Lower leg skin (tissue), 4 donors: Measurements from ENCODE around the gene ELK1. TPM values are rescaled to one million over a fixed set of nuclear protein-coding genes. Genes with fewer than 3 reads are reported as not detected.

ENCODE experiments used
- DNase-seq, 2 donors: peaks; one replicate each; pipeline ENCODE4 v3.0.0-alpha.2; 2019; ENCODE audit warnings: low spot score in 2 of 2
- H3K4me3 ChIP-seq: fragments of 200-600 bp; sonication (generic); 2 replicates; pipeline ENCODE4 v1.5.1; 2017; ENCODE audit warnings: mild to moderate bottlenecking, low read depth; ENCODE audit not compliant: poor library complexity, severe bottlenecking
- POLR2A ChIP-seq, 2 donors: fragments of 450-650 bp; IDR thresholded peaks; one replicate each; pipeline ENCODE4 v1.6.1; 2016 to 2017; ENCODE audit warnings: antibody characterized with exemption in 2 of 2, mild to moderate bottlenecking in 1 of 2, moderate library complexity in 1 of 2
- WGBS, 2 donors: methylation state at CpG; one replicate each; pipeline ENCODE4 v1.1.5; 2018; 5-methylcytosine and 5-hydroxymethylcytosine counted together
- intact Hi-C: fragments of 100-400 bp; cut with DNase I; formaldehyde crosslinking; loops from one replicate; pipeline ENCODE4 v1.15.0; 2023; ENCODE audit warnings: low total_unique reads
- total RNA-seq, 4 donors: library from RNA; depleted of rRNA; stranded (reverse); fragments of >200 nt; gene quantifications; one replicate each; pipeline ENCODE4 v1.1.0, GENCODE V29; 2016
- TF ChIP-seq, protein P1 (sequence below), 3 donors: fragments of 450-650 bp; IDR thresholded peaks; one replicate each; pipeline ENCODE4 v1.5.1; 2016; ENCODE audit warnings: antibody characterized with exemption in 3 of 3, mild to moderate bottlenecking in 3 of 3, moderate library complexity in 2 of 3

Gene ELK1
- total RNA-seq, 4 donors from 2014 or later, result 19.7 to 28.4 (median 25.5) TPM

DNA sequence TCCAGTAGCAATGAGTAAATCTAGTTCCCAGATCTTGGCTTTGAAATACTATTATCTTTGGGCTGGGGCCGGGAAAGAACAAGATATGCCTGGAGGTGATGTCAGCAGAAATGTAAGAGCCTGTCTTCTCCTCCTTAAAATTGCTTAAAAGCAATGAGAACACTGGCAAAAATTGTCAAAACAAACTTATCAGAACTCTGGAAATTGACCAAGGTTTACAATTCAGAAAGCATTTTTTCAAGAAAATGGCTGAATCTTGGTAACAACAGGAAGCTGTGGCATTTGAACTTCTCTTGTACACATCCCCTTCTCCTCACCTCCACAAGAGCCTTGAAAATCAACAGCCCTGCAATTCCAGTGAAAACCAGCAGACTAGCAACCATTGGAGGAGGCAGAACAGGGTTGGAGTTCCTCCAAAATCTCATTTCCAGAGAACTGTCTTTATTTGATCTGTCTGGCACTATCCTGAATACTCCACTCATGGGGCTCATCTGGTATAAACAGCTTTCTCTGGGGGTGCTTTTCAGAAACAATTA, 54.6 kb downstream of the ELK1 start:
- DNase-seq, result no peak

DNA sequence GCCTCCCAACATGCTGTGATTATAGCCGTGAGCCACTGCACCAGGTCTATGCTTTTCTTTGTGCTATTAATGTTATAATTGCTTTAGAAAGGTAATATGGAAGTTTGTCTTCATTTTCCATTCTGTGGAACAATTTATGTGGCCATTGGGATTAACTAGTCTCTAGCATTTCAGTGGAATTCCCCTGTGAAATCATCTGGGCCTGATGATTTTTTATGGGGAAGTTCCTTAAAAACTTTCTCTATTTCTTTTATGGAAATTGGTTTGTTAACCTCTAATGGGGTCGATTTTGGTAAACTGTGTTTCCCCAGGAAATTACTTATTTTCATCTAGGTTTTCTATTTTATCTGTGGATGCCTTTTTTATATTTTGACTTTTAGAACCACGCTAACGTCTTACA, 56.8 kb downstream of the ELK1 start:
- WGBS, 2 donors, result 64 to 75% methylated on average over 4 of the region's 4 CpGs
- intact Hi-C loops, result no loop called here
- no peak for TF ChIP-seq POLR2A (IDR thresholded peaks at IDR 0.05)
- TF ChIP-seq, protein P1, sequence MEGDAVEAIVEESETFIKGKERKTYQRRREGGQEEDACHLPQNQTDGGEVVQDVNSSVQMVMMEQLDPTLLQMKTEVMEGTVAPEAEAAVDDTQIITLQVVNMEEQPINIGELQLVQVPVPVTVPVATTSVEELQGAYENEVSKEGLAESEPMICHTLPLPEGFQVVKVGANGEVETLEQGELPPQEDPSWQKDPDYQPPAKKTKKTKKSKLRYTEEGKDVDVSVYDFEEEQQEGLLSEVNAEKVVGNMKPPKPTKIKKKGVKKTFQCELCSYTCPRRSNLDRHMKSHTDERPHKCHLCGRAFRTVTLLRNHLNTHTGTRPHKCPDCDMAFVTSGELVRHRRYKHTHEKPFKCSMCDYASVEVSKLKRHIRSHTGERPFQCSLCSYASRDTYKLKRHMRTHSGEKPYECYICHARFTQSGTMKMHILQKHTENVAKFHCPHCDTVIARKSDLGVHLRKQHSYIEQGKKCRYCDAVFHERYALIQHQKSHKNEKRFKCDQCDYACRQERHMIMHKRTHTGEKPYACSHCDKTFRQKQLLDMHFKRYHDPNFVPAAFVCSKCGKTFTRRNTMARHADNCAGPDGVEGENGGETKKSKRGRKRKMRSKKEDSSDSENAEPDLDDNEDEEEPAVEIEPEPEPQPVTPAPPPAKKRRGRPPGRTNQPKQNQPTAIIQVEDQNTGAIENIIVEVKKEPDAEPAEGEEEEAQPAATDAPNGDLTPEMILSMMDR (IDR thresholded peaks at IDR 0.05), result no peak

More for the DNA sequence above, 54.6 kb downstream of the ELK1 start:
- no peak for TF ChIP-seq POLR2A (IDR thresholded peaks at IDR 0.05)
- TF ChIP-seq, protein P1 (IDR thresholded peaks at IDR 0.05), result no peak
- 38 to 66% methylated on average over 1 of the region's 1 CpG for WGBS, 2 donors
- intact Hi-C loops, result no loop called here
- H3K4me3 ChIP-seq, result no peak overlapping the region

DNA sequence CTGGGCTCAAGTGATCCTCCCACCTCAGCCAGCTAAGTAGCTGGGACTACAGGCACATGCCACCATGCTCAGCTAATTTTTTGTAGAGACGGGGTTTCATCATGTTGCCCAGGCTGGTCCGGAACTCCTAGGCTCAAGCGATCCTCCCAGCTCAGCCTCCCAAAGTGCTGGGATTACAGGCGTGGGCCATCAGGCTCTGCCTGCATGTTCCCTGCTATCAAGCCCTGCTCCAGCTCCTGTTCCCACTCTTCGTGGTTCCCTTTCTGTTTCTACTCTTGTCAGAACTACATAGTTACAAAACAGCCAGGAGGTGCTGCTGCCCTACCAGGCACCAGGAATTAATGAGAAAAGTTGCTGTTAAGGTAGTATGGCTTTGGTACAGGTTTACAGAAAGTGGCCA, 59.4 kb downstream of the ELK1 start:
- intact Hi-C loops, result no loop called here
- DNase-seq, result peak in 1 of 2 donors; percentile 46
- WGBS, 2 donors, result 85 to 86% methylated on average over 5 of the region's 5 CpGs
- no peak overlapping the region for H3K4me3 ChIP-seq
- TF ChIP-seq, protein P1 (IDR thresholded peaks at IDR 0.05), result no peak
- TF ChIP-seq POLR2A (IDR thresholded peaks at IDR 0.05), result no peak

More for the DNA sequence above, 56.8 kb downstream of the ELK1 start:
- no peak overlapping the region for H3K4me3 ChIP-seq
- DNase-seq, result no peak

DNA sequence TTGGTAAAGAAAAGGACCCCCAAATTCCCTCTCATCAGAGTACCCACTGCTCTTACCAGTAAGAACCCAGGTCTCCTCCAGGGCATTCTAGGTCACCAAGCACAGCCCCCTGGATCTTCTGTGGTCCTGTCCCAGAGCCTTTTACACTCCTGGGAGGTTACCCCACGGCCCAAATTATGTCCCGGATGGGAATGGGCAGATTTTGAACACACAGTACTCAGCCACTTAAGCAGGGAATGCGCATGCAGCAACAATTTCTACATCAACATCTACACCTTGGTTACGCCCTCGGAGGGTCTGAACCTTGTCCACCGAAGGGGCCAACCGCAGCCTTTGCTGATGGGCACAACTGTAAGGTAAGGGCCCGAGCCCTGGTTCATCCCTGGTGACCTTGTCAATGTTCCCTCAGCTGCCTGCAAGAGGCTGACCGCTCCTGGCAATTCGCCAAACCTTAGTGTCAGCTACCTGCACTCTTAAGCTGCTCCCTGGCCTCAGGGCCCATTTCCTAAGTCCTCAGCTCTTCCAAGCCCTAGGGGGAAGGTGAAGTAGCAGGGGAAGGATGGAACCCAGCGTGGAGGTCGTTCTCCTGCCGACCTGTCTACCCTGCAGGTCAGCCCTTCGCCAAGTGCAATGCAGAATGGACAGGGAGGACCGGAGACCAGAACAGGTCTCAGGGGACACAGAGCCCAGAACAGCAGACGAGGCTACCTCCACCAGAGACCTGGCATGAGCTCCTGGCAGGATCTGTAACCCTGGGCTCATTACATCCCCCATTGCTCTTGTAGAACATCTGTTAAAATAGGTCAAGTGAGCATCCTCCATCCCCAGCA, 62.2 kb downstream of the ELK1 start:
- peak in 1 of 2 donors; percentile 80 for DNase-seq
- WGBS, 2 donors, result 79 to 82% methylated on average over 10 to 15 of the region's 16 CpGs
- TF ChIP-seq, protein P1 (IDR thresholded peaks at IDR 0.05), result no peak
- no peak for TF ChIP-seq POLR2A (IDR thresholded peaks at IDR 0.05)
- no peak overlapping the region for H3K4me3 ChIP-seq
- intact Hi-C loops, result no loop called here

DNA sequence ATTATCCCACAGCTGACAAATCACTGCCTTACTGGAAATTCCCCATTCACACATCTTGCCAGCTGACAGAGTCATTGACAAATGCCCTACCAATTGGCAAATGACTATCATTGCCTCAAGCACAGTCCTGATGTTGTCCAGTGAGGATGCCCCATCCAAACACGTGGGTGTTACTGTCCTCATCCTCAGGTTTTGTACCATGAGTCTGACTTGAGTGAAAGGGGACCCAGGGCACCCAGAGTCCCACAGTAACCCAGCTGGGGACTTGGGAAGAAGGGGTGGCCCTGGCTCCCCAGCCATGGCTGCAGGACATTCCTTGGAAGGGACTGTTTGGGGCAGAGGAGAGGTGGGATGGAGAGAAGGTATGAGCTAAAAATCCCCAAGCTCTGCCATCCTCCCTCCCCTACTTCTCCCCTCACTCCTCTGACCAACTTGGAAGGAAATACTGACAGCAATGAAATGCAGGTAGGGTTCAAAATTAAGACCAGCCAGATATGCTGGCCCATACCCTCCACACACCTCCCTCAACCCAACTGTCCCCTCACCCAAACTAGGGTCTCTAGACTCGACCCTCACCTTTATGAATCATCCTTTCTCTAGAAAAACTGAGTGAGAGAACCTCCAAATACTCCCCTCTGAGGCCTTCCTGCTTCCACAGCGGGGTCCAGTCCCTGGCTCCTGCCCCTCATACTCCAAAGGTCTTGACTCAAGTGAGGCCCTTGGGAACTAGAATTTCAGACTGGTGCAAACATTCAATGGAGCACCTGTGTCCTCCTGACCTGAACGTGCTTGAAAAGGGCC, 63.1 kb downstream of the ELK1 start:
- no peak overlapping the region for H3K4me3 ChIP-seq
- 34 to 64% methylated on average over 2 to 4 of the region's 4 CpGs for WGBS, 2 donors
- intact Hi-C loops, result no loop called here
- DNase-seq, result peak in 1 of 2 donors; percentile 49
- TF ChIP-seq POLR2A (IDR thresholded peaks at IDR 0.05), result no peak
- TF ChIP-seq, protein P1 (IDR thresholded peaks at IDR 0.05), result no peak
